Esophagus squamous epithelium (tissue), 5 donors: ENCODE results near the gene SLC45A1. TPM values are rescaled to one million over a fixed set of nuclear protein-coding genes. Genes with fewer than 3 reads are reported as not detected.
A peak's percentile ranks its signal among the peaks of the same experiment; 100 is the strongest.

ENCODE experiments used
- DNase-seq: peaks from one replicate; lab custom pipeline; 2025; lab: John Stamatoyannopoulos, UW
- H3K27ac ChIP-seq, 4 donors: fragments of 200-600 bp; sonication (generic); one replicate each; pipeline ENCODE4 v1.5.1; 2016 to 2019; ENCODE audit warnings: mild to moderate bottlenecking in 1 of 4
- H3K27me3 ChIP-seq, 4 donors: fragments of 200-600 bp; sonication (generic); 1 replicate in 3 of 4; 2 replicates in 1 of 4; pipeline versions ENCODE4 v1.5.1 to v1.6.0; 2017 to 2021; ENCODE audit warnings: antibody characterized with exemption in 1 of 4
- H3K36me3 ChIP-seq, 3 donors: fragments of 200-600 bp; sonication (generic); one replicate each; pipeline ENCODE4 v1.5.1; 2016 to 2019
- H3K4me1 ChIP-seq, 3 donors: fragments of 200-600 bp; sonication (generic); one replicate each; pipeline ENCODE4 v1.5.1; 2017 to 2019
- H3K4me3 ChIP-seq, 4 donors: fragments of 200-600 bp; sonication (generic); 1 replicate in 3 of 4; 2 replicates in 1 of 4; pipeline ENCODE4 v1.5.1; 2016 to 2019; ENCODE audit warnings: mild to moderate bottlenecking in 2 of 4, moderate library complexity in 1 of 4
- H3K9me3 ChIP-seq, 3 donors: fragments of 200-600 bp; sonication (generic); one replicate each; pipeline ENCODE4 v1.5.1; 2016 to 2019
- POLR2A ChIP-seq, 4 donors: fragments of 450-650 bp; IDR thresholded peaks; one replicate each; pipeline ENCODE4 v1.6.1; 2017; ENCODE audit warnings: antibody characterized with exemption in 4 of 4, mild to moderate bottlenecking in 4 of 4, moderate library complexity in 3 of 4
- WGBS, 2 donors: methylation state at CpG; one replicate each; pipeline ENCODE4 v1.1.5; 2018; 5-methylcytosine and 5-hydroxymethylcytosine counted together
- intact Hi-C: fragments of 100-400 bp; cut with DNase I; formaldehyde crosslinking; loops from one replicate; pipeline ENCODE4 v1.15.0; 2022
- total RNA-seq, 4 donors: library from RNA; depleted of rRNA; stranded (reverse); fragments of >200 nt; gene quantifications; one replicate each; pipeline ENCODE4 v1.1.0, GENCODE V29; 2016
- TF ChIP-seq, protein P1 (sequence below), 6 experiments: fragments of 450-650 bp in 4 of 6; fragments of 200-600 bp in 2 of 6; sonication (generic) in 2 of 6; IDR thresholded peaks; one replicate each; pipeline ENCODE4 v1.5.1; 2016 to 2019; ENCODE audit warnings: antibody characterized with exemption in 6 of 6, mild to moderate bottlenecking in 4 of 6, moderate library complexity in 4 of 6
- donor health status: DM: yes; HTN: yes; CAD: no.

SLC45A1 gene
- total RNA-seq, 4 donors from 2014 or later: 0.13 to 3.4 (median 0.81) TPM

DNA sequence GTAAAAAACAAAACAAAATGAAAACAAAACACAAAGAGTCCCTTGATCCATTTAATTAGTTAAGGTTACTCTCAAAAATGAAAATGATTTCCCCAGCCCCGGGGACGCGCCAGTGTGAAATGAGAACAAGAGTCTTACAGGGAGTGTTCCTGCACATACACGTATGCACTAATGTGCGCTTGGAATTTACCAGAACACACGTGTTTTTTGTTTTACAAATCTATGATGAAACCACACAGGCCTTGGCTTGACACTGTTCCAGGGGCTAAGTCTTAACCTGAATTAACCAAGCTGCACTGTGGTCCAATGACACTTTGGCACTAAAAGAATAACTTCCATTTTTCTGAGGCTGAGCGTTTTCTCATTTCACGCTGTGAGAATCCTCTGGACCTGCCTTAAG is 63.7 kb downstream of the SLC45A1 start:
- H3K9me3 ChIP-seq: no peaks in the 10 kb centered on the region
- no peaks in the 10 kb centered on the region for H3K27me3 ChIP-seq
- DNase-seq: no peak
- 26 to 39% methylated on average over 8 of the region's 8 CpGs for WGBS, 2 donors
- TF ChIP-seq POLR2A (IDR thresholded peaks at IDR 0.05): no peak
- TF ChIP-seq, protein P1, sequence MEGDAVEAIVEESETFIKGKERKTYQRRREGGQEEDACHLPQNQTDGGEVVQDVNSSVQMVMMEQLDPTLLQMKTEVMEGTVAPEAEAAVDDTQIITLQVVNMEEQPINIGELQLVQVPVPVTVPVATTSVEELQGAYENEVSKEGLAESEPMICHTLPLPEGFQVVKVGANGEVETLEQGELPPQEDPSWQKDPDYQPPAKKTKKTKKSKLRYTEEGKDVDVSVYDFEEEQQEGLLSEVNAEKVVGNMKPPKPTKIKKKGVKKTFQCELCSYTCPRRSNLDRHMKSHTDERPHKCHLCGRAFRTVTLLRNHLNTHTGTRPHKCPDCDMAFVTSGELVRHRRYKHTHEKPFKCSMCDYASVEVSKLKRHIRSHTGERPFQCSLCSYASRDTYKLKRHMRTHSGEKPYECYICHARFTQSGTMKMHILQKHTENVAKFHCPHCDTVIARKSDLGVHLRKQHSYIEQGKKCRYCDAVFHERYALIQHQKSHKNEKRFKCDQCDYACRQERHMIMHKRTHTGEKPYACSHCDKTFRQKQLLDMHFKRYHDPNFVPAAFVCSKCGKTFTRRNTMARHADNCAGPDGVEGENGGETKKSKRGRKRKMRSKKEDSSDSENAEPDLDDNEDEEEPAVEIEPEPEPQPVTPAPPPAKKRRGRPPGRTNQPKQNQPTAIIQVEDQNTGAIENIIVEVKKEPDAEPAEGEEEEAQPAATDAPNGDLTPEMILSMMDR (IDR thresholded peaks at IDR 0.05): no peak
- peak overlapping the region in 3 of 4 donors; percentile 57 to 85 (median 84) for H3K27ac ChIP-seq
- H3K36me3 ChIP-seq: peaks cover 0 to 59% (median 0%) of the 10 kb centered on the region in 3 donors
- peaks cover 22 to 97% (median 55%) of the 10 kb centered on the region in 3 donors for H3K4me1 ChIP-seq
- no peak overlapping the region for H3K4me3 ChIP-seq
- intact Hi-C loops: no loop called here

DNA sequence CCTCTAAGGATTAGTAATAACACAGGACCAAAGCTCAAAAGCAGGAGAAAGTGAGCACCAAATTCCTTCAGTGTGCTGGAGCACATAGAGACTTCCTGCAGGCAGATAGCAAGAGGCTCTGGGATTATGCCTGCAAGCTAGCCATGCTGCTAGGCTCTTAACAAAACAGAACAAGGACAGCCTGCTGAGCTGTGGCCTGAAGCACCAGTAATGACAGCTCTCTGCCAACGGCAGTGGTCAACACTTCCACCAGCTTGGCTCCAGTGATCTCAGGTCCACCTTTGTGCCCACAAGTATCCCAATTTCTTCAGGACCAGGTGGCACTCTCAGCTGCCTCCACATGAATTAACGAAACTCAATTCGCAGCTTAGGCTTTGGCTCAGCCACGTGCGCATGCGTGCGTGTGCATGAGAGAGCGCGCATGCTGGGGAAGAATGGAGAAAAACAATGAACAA is 64.2 kb downstream of the SLC45A1 start:
- H3K4me3 ChIP-seq: no peak overlapping the region
- intact Hi-C loops: no loop called here
- no peaks in the 10 kb centered on the region for H3K27me3 ChIP-seq
- peak overlapping the region in 3 of 4 donors; percentile 57 to 85 (median 84) for H3K27ac ChIP-seq
- H3K4me1 ChIP-seq: peaks cover 22 to 97% (median 55%) of the 10 kb centered on the region in 3 donors
- H3K36me3 ChIP-seq: peaks cover 0 to 57% (median 0%) of the 10 kb centered on the region in 3 donors
- TF ChIP-seq, protein P1 (IDR thresholded peaks at IDR 0.05): no peak
- TF ChIP-seq POLR2A (IDR thresholded peaks at IDR 0.05): no peak
- no peaks in the 10 kb centered on the region for H3K9me3 ChIP-seq
- no peak for DNase-seq
- 63 to 72% methylated on average over 8 to 9 of the region's 9 CpGs for WGBS, 2 donors

DNA sequence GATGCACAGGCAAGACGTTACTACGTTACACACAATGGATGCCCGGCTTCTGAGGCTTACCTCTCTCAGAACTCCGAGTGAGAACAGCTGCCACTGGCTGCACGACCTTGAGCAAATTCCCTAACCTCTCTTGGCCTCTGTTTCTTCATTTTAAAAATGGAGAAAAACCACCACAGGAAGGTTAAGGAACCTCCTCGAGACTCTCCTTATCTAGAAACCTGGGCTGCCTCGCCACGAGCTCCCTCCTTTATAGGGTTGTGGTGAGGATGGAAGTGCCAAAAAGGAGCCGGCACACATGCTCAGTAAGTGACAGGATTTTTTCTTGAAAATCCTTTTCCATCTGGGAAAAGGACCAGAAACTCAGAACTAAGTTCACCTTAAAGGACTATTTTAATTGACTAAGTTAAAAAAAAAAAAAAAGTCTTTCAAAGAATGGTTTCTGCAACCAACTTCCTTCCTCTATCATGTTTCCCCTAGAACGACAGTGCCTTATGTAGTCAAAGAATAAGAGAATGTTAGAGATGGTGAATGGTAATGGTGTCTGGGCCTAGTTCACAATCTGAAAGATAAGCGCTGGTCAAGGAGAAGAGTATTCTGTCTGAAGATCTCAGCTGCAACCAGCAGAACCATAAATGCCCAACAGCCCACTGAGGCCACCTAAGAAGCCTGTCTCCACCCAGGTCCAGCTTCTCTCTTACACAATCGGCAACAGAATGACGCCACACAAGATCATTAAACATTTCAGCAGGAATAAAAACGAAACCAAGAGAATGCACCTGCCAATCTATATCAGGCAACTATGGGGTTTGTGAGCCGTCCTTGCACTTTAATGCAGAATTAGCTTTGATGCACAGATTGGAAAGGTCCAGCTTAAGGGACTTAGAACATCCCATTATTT is 64.9 kb downstream of the SLC45A1 start:
- peaks cover 22 to 97% (median 56%) of the 10 kb centered on the region in 3 donors for H3K4me1 ChIP-seq
- WGBS, 2 donors: 67 to 78% methylated on average over 13 to 15 of the region's 15 CpGs
- H3K36me3 ChIP-seq: peaks cover 0 to 53% (median 0%) of the 10 kb centered on the region in 3 donors
- no peaks in the 10 kb centered on the region for H3K9me3 ChIP-seq
- H3K4me3 ChIP-seq: no peak overlapping the region
- intact Hi-C loops: no loop called here
- no peak for DNase-seq
- TF ChIP-seq POLR2A (IDR thresholded peaks at IDR 0.05): no peak
- TF ChIP-seq, protein P1 (IDR thresholded peaks at IDR 0.05): no peak
- peak overlapping the region in 3 of 4 donors; percentile 57 to 85 (median 84) for H3K27ac ChIP-seq
- H3K27me3 ChIP-seq: no peaks in the 10 kb centered on the region

DNA sequence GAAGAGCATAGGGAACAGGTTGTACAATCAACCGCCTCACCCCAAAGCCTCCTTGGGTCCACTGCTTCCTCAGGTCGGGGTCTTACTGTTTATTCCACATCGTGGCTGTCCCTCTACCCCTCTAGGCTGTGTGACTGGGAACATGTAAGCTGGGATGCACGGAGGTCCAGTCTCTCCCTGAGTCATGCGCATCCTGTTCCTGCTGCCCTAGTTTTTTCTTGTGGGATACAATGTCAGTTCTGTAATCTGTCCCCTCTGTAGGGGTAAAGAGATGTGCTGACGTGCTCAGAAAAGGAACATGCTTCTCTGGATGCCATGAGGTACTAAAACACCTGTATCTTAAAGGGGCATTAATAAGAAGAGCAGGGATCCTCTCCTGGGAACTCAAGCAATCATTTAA is 66.2 kb downstream of the SLC45A1 start:
- no peak for DNase-seq
- no peaks in the 10 kb centered on the region for H3K27me3 ChIP-seq
- no peaks in the 10 kb centered on the region for H3K9me3 ChIP-seq
- intact Hi-C loops: no loop called here
- H3K4me1 ChIP-seq: peaks cover 14 to 87% (median 49%) of the 10 kb centered on the region in 3 donors
- WGBS, 2 donors: 51 to 87% methylated on average over 5 to 6 of the region's 6 CpGs
- TF ChIP-seq, protein P1 (IDR thresholded peaks at IDR 0.05): no peak
- TF ChIP-seq POLR2A (IDR thresholded peaks at IDR 0.05): no peak
- H3K4me3 ChIP-seq: no peak overlapping the region
- peaks cover 0 to 57% (median 0%) of the 10 kb centered on the region in 3 donors for H3K36me3 ChIP-seq
- peak overlapping the region in 1 of 4 donors; percentile 47 for H3K27ac ChIP-seq

DNA sequence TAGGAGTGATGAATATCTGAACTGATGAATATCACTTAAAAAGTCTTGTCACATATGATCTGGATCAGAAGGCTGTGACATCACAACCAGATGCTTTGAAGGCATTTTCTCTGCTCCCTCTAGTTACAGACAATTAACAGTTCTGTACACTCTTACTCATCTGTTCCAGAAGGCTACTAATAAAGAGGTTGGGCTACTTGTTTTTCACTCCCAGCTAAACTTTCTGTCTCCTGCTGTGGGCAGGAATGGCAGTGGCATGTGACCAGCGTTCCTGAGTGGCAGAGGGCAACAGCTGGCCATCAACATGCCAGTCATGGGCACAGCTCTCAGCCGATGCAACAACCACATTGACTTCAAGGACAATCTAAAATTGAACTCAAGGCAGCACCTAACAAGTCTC is 66.7 kb downstream of the SLC45A1 start:
- 33 to 83% methylated on average over 1 to 2 of the region's 2 CpGs for WGBS, 2 donors
- Histone ChIP-seq H3K36me3 (peaks cover 0 to 57% (median 0%) of the 10 kb centered on the region in 3 donors), H3K4me1 (peaks cover 11 to 82% (median 44%) of the 10 kb centered on the region in 3 donors), H3K9me3 (no peaks in the 10 kb centered on the region), H3K27me3 (no peaks in the 10 kb centered on the region), H3K27ac (peak overlapping the region in 2 of 4 donors; percentile 21 to 47), H3K4me3 (no peak overlapping the region)
- DNase-seq: no peak
- no peak for TF ChIP-seq POLR2A (IDR thresholded peaks at IDR 0.05)
- TF ChIP-seq, protein P1 (IDR thresholded peaks at IDR 0.05): no peak
- intact Hi-C loops: no loop called here
